BLaER1 treated with 17β-estradiol and CSF1 and Interleukin-3, amounts not matched to agents 10 nM and 100 nM (cell line): ENCODE results near the gene FCMR.
A peak's percentile ranks its signal among the peaks of the same experiment; 100 is the strongest.
"Not testable (repeated sequence)": the region's sequence is repeated elsewhere in the genome, so short reads cannot be mapped to it uniquely, and the experiment has no call there.

ENCODE experiments used
- H3K27ac ChIP-seq, 11 experiments: shearing (Covaris generic); formaldehyde crosslinking; 2 replicates each; pipeline ENCODE4 v1.8.1; 2022
- H3K27me3 ChIP-seq, 11 experiments: shearing (Covaris generic); formaldehyde crosslinking; 2 replicates each; pipeline ENCODE4 v1.8.1; 2022
- H3K36me3 ChIP-seq, 11 experiments: shearing (Covaris generic); formaldehyde crosslinking; 2 replicates each; pipeline ENCODE4 v1.8.1; 2022
- H3K4me1 ChIP-seq, 10 experiments: shearing (Covaris generic); formaldehyde crosslinking; 2 replicates each; pipeline ENCODE4 v1.8.1; 2022
- H3K4me2 ChIP-seq, 11 experiments: shearing (Covaris generic); formaldehyde crosslinking; 2 replicates each; pipeline ENCODE4 v1.8.1; 2022
- H3K4me3 ChIP-seq, 10 experiments: shearing (Covaris generic); formaldehyde crosslinking; 2 replicates each; pipeline ENCODE4 v1.8.1; 2022
- H3K9ac ChIP-seq, 11 experiments: shearing (Covaris generic); formaldehyde crosslinking; 2 replicates each; pipeline ENCODE4 v1.8.1; 2022
- H3K9me3 ChIP-seq, 11 experiments: shearing (Covaris generic); formaldehyde crosslinking; replicated peaks in 1 of 11; 2 replicates each; pipeline ENCODE4 v1.8.1; 2022
- H4K20me1 ChIP-seq, 11 experiments: shearing (Covaris generic); formaldehyde crosslinking; 2 replicates each; pipeline ENCODE4 v1.8.1; 2022
- Cebpa-rat ChIP-seq, 11 experiments: shearing (Covaris generic); IDR thresholded peaks; 2 replicates each; pipeline ENCODE4 v1.8.1; 2022

FCMR gene

GRCh38 chr1:206855859-206856258 is 65.9 kb downstream of the FCMR start:
- Histone ChIP-seq H3K27me3 (no peaks in the 10 kb centered on the region), H3K4me3 (no peak overlapping the region), H3K4me1 (peaks cover 11 to 21% (median 13%) of the 10 kb centered on the region in 10 experiments)

GRCh38 chr1:206854401-206855129 is 67.2 kb downstream of the FCMR start:
- no peak for TF ChIP-seq Cebpa-rat (IDR thresholded peaks at IDR 0.05)

More at GRCh38 chr1:206855859-206856258, 65.9 kb downstream of the FCMR start:
- Histone ChIP-seq H4K20me1 (no peaks in the 10 kb centered on the region), H3K4me2 (peak overlapping the region in 1 of 11 experiments; percentile 28; a peak in 1 of 22 replicates), H3K9ac (no peak overlapping the region), H3K9me3 (peaks cover 5 to 18% (median 14%) of the 10 kb centered on the region in 11 experiments; a peak in 17 of 22 replicates), H3K27ac (no peak overlapping the region), H3K36me3 (no peaks in the 10 kb centered on the region)
- no peak for TF ChIP-seq Cebpa-rat (IDR thresholded peaks at IDR 0.05)

GRCh38 chr1:206853696-206854095 is 68.0 kb downstream of the FCMR start:
- H3K36me3 ChIP-seq, H3K27ac ChIP-seq, H3K4me3 ChIP-seq, H3K9ac ChIP-seq, H4K20me1 ChIP-seq, H3K27me3 ChIP-seq, H3K4me2 ChIP-seq: not testable (repeated sequence)
- peaks cover 5 to 18% (median 14%) of the 10 kb centered on the region in 11 experiments; a peak in 17 of 22 replicates for H3K9me3 ChIP-seq
- peaks cover 4 to 13% (median 5%) of the 10 kb centered on the region in 10 experiments for H3K4me1 ChIP-seq

More at GRCh38 chr1:206854401-206855129, 67.2 kb downstream of the FCMR start:
- peaks cover 5 to 18% (median 14%) of the 10 kb centered on the region in 11 experiments; a peak in 17 of 22 replicates for H3K9me3 ChIP-seq
- peaks cover 11 to 21% (median 13%) of the 10 kb centered on the region in 10 experiments for H3K4me1 ChIP-seq
- H3K9ac ChIP-seq: no peak overlapping the region
- H3K36me3 ChIP-seq: no peaks in the 10 kb centered on the region
- H3K27me3 ChIP-seq: no peaks in the 10 kb centered on the region
- H3K27ac ChIP-seq: no peak overlapping the region
- H3K4me3 ChIP-seq: no peak overlapping the region
- no peaks in the 10 kb centered on the region for H4K20me1 ChIP-seq
- H3K4me2 ChIP-seq: no peak overlapping the region
